Kidney capillary endothelial cell (primary cell): ENCODE data around the gene L3HYPDH.

Experiments used
- DNase-seq: peaks from one replicate; pipeline ENCODE4 v3.0.0-alpha.2; 2018; ENCODE audit warnings: low spot score

Gene L3HYPDH

DNA sequence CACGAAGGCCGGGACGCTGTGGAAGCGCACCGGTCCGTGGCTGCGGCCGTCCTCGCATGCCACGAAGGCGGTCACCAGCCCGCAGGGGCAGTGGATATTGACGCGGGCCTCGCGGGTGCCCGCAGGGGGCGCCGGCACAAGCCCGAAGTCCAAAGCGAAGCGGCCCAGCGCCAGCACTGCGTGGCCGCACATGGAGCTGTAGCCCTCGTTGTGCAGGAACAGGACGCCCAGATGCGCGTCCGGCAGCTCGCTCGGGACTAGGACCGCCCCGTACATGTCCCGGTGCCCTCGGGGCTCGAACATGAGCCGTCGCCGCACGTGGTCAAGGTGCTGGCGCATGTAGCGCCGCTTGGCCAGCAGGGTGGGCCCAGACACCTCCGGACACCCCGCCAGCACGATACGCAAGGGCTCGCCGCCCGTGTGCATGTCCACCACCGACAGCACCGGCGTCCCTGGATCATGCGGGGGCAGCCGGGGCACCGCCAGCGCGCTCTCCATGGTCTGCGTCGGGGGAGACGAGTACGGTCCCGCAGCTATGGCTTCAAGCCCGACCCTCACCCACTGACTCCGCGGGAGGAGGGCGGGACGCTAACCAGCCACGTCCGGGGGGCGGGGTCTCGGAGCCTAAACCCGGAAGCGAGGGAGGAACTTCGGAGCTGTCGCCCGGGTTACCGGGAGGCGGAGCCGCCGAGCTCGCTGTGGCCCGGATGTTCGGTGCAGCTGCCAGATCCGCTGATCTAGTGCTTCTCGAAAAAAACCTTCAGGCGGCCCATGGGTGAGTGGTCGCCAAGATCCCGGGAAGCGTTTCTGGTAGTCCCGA, at the start of gene L3HYPDH, which contains the start of gene JKAMP:
L3HYPDH (minus strand) TSS at position 590 of the 820 bp plus-strand sequence; CDS start at position 498, 92 bp downstream.
JKAMP (plus strand) TSS at position 699 of the 820 bp plus-strand sequence; CDS start at position 772, 73 bp downstream.
- DNase-seq, result peak; percentile 93

- DNase-seq, result no peak
These were observed 48.2 kb upstream of the L3HYPDH start for GRCh38 chr14:59532419-59532818.

GRCh38 chr14:59530349-59530748, 46.1 kb upstream of the L3HYPDH start:
- DNase-seq, result no peak

- DNase-seq, result no peak
These were observed 45.0 kb upstream of the L3HYPDH start for GRCh38 chr14:59529189-59529588.

DNA sequence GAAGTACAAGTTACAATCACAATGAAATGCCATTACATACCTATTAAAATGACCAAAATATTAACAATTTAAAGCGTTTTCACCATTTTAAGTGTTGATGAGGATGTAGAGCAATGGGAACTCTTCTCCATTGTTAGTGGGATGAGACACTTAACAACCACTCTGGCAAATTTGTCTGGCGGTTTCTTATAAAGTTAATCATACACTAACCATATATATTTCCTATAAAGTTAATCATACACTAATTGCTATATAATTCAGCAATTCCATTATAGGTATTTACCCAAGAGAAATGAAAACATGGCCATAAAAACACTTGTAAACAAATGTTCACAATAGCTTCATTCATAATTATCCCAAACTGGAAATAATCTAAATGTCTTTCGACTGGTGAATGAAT, 36.0 kb upstream of the L3HYPDH start:
- no peak for DNase-seq

DNA sequence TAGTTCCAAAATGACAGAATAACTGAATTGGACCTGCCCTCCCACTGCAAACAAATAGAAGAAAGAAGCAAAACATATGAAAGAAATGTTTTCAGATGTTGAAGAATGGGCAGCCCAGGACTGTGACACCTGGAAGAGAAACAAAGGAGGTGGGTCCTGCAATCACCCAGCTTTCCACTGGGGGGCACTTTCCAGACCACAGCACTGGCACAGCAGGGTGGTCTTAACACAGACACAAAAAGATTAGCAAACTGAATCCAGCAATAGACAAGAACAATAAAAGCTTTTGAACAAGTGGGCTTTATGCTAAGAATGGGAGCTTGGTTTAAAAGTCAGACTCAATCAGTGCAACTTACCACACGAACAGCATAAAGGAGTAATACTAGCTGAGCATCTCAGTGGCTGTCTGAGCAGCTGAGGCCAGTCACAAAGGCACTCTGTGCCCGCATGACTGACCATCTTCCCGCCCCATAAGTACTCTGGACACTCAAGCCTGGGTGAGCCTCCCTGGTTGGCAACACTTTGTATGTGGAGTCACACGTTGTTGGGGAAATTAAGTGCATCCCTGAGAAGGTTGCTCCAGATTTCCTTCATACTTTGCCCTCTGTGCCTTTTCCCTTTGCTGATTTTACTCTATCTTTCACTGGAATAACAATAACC, 27.8 kb upstream of the L3HYPDH start:
- DNase-seq, result no peak

DNA sequence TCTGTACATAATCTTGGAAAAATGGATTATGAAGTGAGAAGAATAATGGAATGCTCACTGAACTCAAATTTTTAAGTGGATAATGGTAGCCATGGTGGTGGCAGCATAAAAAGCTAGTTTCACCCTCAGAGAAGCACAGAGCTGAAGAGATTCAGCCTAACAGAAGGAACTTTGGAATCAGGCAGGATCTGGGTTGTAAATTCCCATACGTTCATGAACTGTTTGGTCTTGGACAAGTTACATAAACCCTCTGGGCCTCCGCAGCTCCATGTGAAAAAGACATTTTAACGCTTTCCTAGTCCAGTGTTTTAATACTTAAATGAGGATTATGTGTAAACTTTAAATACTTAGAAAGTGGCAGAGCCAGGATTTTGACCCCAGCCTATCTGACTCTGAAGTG, 26.8 kb upstream of the L3HYPDH start:
- DNase-seq, result no peak

DNA sequence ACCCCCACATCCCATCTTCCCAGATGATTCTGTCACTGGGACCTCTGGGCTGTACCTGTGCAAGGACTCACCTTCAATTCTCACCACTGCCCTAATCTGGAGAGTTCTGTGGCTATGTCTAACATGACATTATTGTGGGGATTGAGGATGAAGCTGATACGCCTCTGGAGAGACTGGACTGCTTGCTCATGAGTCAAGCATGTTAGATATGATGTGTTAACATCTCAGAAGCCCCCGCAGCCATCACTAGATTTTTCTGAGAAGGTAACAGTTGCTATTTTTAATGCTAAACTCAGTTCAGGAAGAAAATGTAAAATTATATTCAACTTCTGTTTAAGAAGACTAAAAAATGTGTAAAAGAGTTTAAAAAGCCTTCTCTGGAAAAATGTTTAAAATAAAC, 25.8 kb upstream of the L3HYPDH start:
- DNase-seq, result no peak

GRCh38 chr14:59509101-59509500, 24.9 kb upstream of the L3HYPDH start:
- no peak for DNase-seq

- DNase-seq, result no peak
These were observed 23.5 kb upstream of the L3HYPDH start for GRCh38 chr14:59507752-59508103.

- DNase-seq, result peak; percentile 27
These were observed 23.0 kb upstream of the L3HYPDH start for GRCh38 chr14:59507063-59507751.

DNA sequence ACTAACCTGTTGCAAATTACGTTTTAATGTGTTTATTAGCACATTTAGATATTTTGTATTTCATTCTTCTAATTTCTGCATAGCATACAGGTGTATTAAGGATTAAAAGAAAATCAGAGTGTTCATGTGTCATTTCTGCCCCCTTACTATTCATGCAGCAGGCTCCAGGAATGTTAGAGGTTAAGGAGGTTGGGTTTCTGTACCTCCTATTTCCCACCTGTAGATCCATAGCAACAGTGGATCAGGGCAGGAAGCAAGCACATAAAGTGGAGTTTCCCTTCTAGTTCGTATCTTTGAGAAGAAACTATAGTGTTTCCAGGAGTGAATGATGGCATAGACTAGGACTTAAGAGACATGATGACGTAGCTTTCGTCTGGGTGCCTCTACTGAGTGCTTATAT, 19.0 kb upstream of the L3HYPDH start:
- no peak for DNase-seq

DNA sequence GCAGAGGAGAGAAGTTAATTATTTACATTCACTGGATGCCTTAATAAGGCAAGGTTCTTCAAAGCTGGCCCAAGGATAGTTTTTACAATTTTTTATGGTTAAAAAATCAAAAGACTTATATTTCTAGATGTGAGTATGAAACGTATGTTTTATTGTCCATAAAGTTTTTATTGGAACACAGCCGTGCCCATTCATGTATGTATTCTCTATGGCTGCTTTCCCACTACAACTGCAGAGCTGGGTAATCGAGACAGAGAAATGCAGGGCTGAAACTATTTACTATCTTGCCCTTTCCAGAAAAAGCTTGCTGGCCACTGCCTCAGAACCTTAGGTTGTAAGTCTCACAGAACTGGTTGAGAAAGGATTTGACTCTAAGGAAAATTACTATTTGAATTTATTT, 16.5 kb upstream of the L3HYPDH start:
- DNase-seq, result no peak

DNA sequence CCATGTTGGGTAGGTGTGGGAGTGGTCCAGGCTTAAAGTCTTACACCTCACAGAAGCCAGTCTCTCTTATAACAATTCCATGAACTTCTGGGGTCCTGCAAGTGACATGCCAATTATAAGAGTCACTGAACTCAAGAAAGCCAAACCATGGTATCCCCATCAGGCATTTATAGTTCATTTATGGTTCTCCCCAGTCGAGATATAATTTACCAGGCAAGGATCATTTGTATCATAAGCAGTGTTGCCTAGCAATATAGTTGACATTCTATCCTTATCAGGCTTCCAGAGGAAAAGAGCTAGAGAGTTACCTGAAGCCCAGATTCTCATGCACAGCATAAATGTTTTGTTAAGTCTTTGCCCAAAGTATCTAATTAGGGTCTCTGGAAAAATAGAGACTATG, 8.2 kb upstream of the L3HYPDH start:
- no peak for DNase-seq

DNA sequence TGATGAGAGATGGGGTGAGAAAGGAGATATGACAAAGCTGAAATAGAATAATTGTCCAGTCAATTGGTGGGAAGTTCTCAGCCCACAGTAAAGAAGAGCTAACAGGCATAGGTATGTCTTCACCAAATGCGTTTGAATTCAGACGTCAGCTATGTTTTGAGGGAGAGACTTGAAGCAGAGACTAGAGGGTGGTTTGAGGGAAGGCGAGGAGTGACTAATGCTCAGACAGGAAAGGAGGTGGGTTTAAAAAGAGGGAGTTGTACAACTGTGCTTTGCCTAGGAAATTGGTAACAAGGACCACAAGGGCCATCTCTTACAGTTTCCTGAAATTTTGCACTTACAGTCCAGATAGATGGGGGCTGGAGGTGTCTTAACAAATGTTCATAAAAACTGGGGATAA, 6.5 kb upstream of the L3HYPDH start:
- no peak for DNase-seq

DNA sequence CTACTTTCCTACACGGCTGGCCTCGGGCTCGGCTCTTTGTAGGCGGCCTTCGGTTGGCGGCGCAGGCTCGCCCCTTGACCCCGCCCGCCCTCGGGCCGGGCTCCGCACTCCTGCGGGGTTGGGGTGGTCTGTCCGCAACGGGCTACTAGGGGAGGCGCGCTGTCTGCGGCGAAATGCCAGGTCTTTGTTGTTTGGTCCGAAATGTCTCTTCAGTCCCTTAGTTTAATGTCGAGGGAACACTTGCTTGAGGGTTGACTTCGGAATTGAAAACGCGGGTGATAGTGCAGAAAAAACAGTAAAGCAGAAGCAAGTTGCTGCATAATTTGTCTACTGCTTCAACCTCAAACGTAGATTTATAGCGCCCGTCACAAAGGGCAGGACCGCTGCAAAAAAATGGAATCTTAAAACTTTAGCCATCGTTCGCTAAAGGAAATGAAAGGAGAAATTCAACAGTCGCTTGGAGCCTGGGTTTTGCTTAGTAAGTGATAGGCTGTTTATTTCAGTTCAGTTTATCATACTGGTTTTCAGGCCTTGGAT, 499 bp upstream of the L3HYPDH start:
- no peak for DNase-seq

GRCh38 chr14:59483363-59483762, 845 bp downstream of the L3HYPDH start:
- DNase-seq, result peak; percentile 29

DNA sequence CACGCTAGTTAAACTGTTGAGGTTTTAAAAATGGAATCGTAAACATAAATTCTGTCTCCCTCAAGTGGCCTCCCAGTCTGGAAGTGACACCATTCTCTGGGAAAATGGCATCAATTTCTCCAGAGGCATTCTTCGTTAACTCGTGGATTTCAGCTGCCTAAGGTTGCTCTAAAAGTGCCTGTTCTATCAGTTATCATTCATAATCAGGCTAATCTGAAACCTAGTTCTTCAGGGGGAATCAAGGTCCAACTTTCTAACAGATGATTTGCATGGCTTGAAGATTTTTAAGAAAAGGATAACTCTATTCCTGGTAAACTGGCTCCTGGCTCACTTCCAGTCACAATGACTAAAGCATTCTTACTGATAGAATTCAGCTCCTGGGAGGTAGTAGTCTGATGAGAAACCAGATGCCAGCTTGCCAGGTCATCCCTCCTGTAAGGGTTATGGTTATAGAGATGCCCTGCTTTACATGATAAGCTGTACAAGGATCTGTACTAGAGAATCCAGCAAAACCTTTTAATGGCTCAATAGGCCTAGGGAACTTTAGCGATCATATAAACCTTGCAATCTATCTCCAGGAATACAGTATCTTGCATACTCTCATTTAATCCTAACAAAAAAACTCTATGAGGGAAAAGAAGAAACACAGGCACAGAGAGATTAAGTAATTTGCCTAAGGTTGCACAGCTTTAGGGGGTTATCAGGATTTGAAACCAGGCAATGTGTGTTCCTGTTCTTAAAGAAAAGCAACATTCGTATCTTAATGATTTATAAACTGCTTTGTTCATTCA, 1.5 kb downstream of the L3HYPDH start:
- peak; percentile 82 for DNase-seq

DNA sequence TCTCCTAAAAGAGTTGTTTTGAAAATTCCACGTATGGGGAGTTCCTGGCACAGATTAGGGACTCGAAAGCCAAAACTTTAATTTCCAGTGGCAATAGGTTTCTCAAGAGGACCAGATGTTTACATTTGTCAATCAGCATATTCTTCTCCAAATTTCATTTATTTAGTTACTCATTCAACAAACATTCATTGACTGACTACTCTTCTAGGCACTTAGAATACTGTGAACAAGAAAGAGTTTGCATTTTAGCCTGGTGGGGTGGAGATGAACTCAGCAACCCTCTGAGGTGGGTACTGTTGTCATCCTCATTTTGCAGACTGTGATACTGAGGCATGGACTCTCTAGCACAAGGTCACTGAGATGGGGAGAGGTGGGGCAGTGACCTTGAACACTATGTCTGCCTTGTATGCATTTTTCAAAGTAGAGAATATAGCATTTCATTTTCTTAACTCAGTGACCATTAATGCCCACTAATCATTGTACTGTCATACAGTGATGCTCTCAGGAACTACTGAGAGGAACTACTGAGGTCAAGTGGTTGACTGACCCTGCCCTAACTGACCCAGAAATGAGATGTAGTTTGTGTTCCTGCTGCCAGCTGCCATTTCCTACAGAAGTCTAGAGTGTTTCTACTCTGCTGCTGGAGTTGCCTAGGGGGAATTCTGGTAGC, 2.2 kb downstream of the L3HYPDH start:
- no peak for DNase-seq

GRCh38 chr14:59481407-59481806, 2.8 kb downstream of the L3HYPDH start:
- DNase-seq, result no peak

DNA sequence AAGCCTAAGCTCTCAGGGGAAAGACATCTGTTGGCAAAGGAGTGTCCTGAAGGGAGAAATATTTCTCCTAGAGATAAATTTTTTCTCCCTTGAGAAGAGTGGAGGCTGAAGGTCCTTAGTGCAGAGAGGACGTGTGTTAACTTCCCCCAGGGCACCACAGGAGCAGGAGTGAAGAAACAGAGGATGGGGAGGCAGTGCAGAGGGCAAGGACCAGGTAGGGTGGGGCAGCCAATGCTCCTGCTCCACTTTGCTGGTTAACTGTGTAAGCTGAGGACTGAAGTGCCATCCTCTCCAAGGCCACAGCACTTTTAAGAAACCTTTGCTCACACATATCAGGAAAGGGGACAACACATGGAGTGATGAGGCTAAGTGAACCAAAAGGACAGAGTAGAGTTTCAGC, 4.0 kb downstream of the L3HYPDH start:
- no peak for DNase-seq
